HEK293T (cell line): ENCODE results near the gene ZNF641.

Experiments
- CTCF ChIA-PET: fragments of 350-600 bp; formaldehyde crosslinking; extraction: SDS; loops from one replicate; lab custom pipeline; 2021; ENCODE audit warnings: antibody characterized with exemption, inconsistent platforms; lab: Yijun Ruan, JAX
- POLR2A ChIA-PET: fragments of 350-600 bp; formaldehyde crosslinking; extraction: SDS; loops from one replicate; lab custom pipeline; 2020; ENCODE audit warnings: antibody characterized with exemption, inconsistent platforms; lab: Yijun Ruan, JAX
- DNase-seq: peaks from one replicate; pipeline ENCODE4 v3.0.0; 2012; ENCODE audit warnings: mixed read lengths; ENCODE audit errors: extremely low spot score
- ARNT ChIP-seq: fragments of 450-650 bp; IDR thresholded peaks from 2 replicates; pipeline ENCODE4 v1.6.1; 2017; ENCODE audit warnings: mild to moderate bottlenecking
- BHLHE40 ChIP-seq: fragments of 450-650 bp; IDR thresholded peaks from 2 replicates; pipeline ENCODE4 v1.6.1; 2016; ENCODE audit warnings: mild to moderate bottlenecking, moderate library complexity, borderline replicate concordance
- CTBP1 ChIP-seq: fragments of 450-650 bp; IDR thresholded peaks from 2 replicates; pipeline ENCODE4 v1.6.1; 2016; ENCODE audit warnings: borderline replicate concordance
- ELF4 ChIP-seq: fragments of 450-650 bp; IDR thresholded peaks from 2 replicates; pipeline ENCODE4 v1.6.1; 2017; ENCODE audit warnings: antibody characterized with exemption
- FOXA1 ChIP-seq: fragments of 450-650 bp; IDR thresholded peaks from 2 replicates; pipeline ENCODE4 v1.6.1; 2016; ENCODE audit warnings: mild to moderate bottlenecking
- FOXK2 ChIP-seq: fragments of 450-650 bp; IDR thresholded peaks from 2 replicates; pipeline ENCODE4 v1.6.1; 2016; ENCODE audit warnings: mild to moderate bottlenecking
- FOXM1 ChIP-seq: fragments of 450-650 bp; IDR thresholded peaks from 2 replicates; pipeline ENCODE4 v1.6.1; 2017; ENCODE audit warnings: mild to moderate bottlenecking, borderline replicate concordance
- HDGF ChIP-seq: fragments of 450-650 bp; IDR thresholded peaks from 2 replicates; pipeline ENCODE4 v1.6.1; 2017; ENCODE audit warnings: antibody characterized with exemption, borderline replicate concordance
- L3MBTL2 ChIP-seq: fragments of 450-650 bp; conservative IDR thresholded peaks from 2 replicates; pipeline ENCODE4 v1.6.1; 2016; ENCODE audit warnings: mild to moderate bottlenecking
- LEF1 ChIP-seq: fragments of 450-650 bp; IDR thresholded peaks from 2 replicates; pipeline ENCODE4 v1.6.1; 2017; ENCODE audit warnings: mild to moderate bottlenecking, borderline replicate concordance
- NFRKB ChIP-seq: fragments of 450-650 bp; IDR thresholded peaks from 2 replicates; pipeline ENCODE4 v1.6.1; 2016; ENCODE audit warnings: mild to moderate bottlenecking, moderate library complexity
- SP1 ChIP-seq: fragments of 450-650 bp; IDR thresholded peaks from 2 replicates; pipeline ENCODE4 v1.6.1; 2017
- SUZ12 ChIP-seq: fragments of 450-650 bp; IDR thresholded peaks from 2 replicates; pipeline ENCODE4 v1.6.1; 2016; ENCODE audit warnings: mild to moderate bottlenecking
- TARDBP ChIP-seq: fragments of 450-650 bp; IDR thresholded peaks from 2 replicates; pipeline ENCODE4 v1.6.1; 2016
- ZNF384 ChIP-seq: fragments of 450-650 bp; IDR thresholded peaks from 2 replicates; pipeline ENCODE4 v1.6.1; 2016
- TF ChIP-seq, protein P1 (sequence below): fragments of 450-650 bp; IDR thresholded peaks from 2 replicates; pipeline ENCODE4 v1.6.1; 2016

The ZNF641 gene

DNA sequence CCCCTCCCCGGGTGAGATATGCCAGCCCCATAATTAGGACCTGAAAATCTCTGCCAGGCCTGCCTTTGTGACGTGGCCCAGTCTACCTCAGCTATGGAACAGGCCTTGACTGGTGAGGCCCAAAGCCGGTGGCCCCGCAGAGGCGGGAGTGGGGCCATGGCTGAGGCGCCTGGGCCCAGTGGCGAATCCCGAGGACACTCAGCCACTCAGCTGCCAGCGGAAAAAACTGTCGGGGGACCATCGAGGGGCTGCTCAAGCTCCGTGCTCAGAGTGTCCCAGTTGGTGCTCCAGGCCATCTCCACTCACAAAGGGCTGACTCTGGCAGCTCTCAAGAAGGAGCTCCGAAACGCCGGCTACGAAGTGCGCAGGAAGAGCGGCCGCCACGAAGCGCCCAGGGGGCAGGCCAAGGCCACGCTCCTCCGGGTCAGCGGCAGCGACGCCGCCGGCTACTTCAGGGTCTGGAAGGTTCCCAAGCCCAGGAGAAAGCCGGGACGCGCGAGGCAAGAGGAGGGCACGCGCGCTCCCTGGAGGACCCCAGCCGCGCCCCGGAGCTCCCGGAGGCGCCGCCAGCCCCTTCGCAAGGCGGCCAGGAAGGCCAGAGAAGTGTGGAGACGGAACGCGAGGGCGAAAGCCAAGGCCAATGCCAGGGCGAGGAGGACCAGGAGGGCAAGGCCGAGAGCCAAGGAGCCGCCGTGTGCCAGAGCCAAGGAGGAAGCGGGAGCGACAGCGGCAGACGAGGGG lies 21.4 kb downstream of the ZNF641 start:
- ChIA-PET POLR2A (no interaction called here), CTCF (no interaction called here)
- TF ChIP-seq, protein P1, sequence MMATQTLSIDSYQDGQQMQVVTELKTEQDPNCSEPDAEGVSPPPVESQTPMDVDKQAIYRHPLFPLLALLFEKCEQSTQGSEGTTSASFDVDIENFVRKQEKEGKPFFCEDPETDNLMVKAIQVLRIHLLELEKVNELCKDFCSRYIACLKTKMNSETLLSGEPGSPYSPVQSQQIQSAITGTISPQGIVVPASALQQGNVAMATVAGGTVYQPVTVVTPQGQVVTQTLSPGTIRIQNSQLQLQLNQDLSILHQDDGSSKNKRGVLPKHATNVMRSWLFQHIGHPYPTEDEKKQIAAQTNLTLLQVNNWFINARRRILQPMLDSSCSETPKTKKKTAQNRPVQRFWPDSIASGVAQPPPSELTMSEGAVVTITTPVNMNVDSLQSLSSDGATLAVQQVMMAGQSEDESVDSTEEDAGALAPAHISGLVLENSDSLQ, result no peak
- no peak for DNase-seq

DNA sequence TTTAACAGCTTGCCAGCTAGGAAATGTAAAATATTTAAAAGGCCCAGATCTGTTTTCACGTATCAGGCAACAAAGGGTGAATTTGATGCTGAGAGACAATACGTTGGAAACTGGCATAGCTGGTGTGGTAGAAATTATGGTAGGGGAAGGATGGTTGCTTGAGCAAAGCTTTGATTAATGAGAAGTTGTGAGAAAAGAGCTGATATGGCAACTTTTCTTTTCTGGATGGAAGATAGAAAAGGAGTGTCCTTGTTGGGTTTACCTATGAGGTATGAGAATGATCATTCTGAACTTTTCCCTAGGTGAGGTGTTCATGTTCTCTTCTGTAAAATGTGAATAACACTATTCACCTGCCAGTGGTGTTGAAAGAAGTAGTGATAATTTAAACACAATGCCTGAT lies 34.2 kb downstream of the ZNF641 start:
- CTCF ChIA-PET, result no interaction called here
- POLR2A ChIA-PET, result no interaction called here
- TF ChIP-seq HDGF (no peak), BHLHE40 (no peak), NFRKB (no peak), FOXA1 (no peak), SP1 (no peak), ZNF384 (no peak), CTBP1 (no peak), L3MBTL2 (no peak), TARDBP (no peak)
- TF ChIP-seq, protein P1, result no peak
- no peak for DNase-seq

DNA sequence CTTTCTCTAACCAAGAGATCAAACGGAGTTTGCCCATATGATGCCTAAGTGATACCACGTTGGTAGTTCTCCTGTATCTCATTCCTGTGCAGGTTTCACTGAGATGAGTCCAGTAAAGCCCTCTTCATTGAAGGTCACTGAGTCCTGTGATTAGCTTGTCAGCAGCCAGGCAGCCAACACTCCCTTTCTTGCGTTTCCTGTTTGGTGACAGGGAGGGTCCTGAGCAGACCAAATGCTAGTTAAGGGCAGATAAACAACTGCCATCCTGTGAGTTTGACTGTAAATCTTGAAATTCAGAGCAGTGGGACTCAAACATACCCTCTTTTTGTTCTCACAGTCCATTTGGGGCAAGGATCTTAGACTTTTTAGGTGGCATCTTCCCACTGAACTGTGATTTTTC lies 39.4 kb downstream of the ZNF641 start:
- TF ChIP-seq ZNF384, result no peak
- no peak for TF ChIP-seq FOXK2
- no peak for TF ChIP-seq FOXM1
- TF ChIP-seq NFRKB, result no peak
- no peak for TF ChIP-seq SP1
- TF ChIP-seq BHLHE40, result no peak
- no peak for TF ChIP-seq ARNT
- no peak for TF ChIP-seq SUZ12
- TF ChIP-seq ELF4, result no peak
- TF ChIP-seq TARDBP, result no peak
- no peak for TF ChIP-seq CTBP1
- TF ChIP-seq FOXA1, result no peak
- no peak for TF ChIP-seq LEF1
- TF ChIP-seq HDGF, result no peak
- TF ChIP-seq, protein P1, result no peak
- TF ChIP-seq L3MBTL2, result no peak
- POLR2A ChIA-PET, result no interaction called here
- CTCF ChIA-PET, result no interaction called here
- no peak for DNase-seq

DNA sequence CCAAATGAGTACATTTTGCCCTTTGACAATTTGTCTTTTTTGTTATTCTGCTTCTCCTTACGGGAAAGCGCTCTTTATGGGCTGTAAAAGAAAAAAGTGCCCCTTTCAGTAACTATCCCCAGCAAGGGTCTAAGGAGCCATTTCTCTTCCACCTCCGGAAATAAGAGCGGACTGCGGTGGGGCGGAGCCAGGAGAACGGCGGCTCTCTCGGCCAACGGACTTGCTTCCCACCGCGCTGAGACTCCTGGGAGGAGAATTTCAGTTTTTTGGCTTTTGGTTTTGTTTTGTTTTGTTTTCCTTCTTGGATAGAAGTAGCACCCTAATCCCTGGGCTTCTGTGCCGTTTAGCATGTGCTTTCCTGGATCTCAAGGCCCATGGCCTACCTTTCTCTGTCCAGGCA lies 43.5 kb downstream of the ZNF641 start:
- TF ChIP-seq, protein P1, result no peak
- TF ChIP-seq CTBP1 (no peak), NFRKB (no peak), LEF1 (no peak), FOXA1 (no peak), BHLHE40 (no peak), HDGF (no peak), TARDBP (no peak), FOXM1 (no peak), SUZ12 (no peak), ZNF384 (no peak), ELF4 (no peak), SP1 (no peak), ARNT (no peak), L3MBTL2 (no peak)
- POLR2A ChIA-PET, result no interaction called here
- CTCF ChIA-PET, result no interaction called here
- no peak for DNase-seq

DNA sequence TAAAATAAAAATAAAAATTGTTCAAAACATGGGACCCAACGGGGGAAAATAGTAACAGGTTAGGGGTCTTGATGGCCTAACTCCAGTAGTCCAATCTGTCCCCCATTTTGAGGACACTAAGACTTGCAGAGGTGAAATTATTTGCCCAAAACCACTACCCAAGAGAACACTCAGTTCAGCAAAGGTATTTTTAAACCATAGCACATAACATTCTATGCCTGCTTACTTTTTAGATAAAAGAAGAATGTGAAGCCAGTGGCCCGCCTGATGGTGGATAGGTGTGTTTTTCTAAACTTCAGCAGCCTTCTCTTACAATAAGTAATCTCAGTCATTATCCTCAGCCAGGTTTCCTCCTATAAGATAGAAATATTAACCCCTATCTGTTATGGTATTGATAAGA lies 45.5 kb downstream of the ZNF641 start:
- ChIA-PET POLR2A (no interaction called here), CTCF (no interaction called here)
- no peak for DNase-seq
- TF ChIP-seq SUZ12 (no peak), L3MBTL2 (no peak), FOXK2 (no peak), BHLHE40 (no peak)
- TF ChIP-seq, protein P1, result no peak
